Mucosa of gallbladder (tissue), 1 donor: ENCODE results near the gene SEMA6A. TPM values are rescaled to one million over a fixed set of nuclear protein-coding genes. Genes with fewer than 3 reads are reported as not detected.

Experiments used
- DNase-seq: peaks from one replicate; pipeline ENCODE4 v3.0.0-alpha.2; 2020; ENCODE audit warnings: low spot score
- total RNA-seq: library from RNA; stranded (reverse); gene quantifications from one replicate; pipeline ENCODE4 v1.2.1, GENCODE V29; 2021
- donor health status: DM: no; HTN: no; CAD: no.

The SEMA6A gene
- total RNA-seq, 1 donor from 2014 or later = 98.1 TPM

GRCh38 chr5:116440457-116441001 is 134.1 kb downstream of the SEMA6A start:
- no peak for DNase-seq

- DNase-seq = no peak
Measured at GRCh38 chr5:116439905-116440304, 134.7 kb downstream of the SEMA6A start.

- DNase-seq = no peak
Measured at GRCh38 chr5:116438979-116439554, 135.6 kb downstream of the SEMA6A start.

GRCh38 chr5:116437922-116438578 is 136.6 kb downstream of the SEMA6A start:
- no peak for DNase-seq

GRCh38 chr5:116437351-116437705 is 137.3 kb downstream of the SEMA6A start:
- DNase-seq = no peak

- DNase-seq = no peak
Measured at GRCh38 chr5:116436674-116437350, 137.8 kb downstream of the SEMA6A start.

GRCh38 chr5:116428966-116429365 is 145.7 kb downstream of the SEMA6A start:
- no peak for DNase-seq

GRCh38 chr5:116428413-116428812 is 146.2 kb downstream of the SEMA6A start:
- no peak for DNase-seq

GRCh38 chr5:116424951-116425350 is 149.7 kb downstream of the SEMA6A start:
- no peak for DNase-seq

- no peak for DNase-seq
Measured at GRCh38 chr5:116424258-116424615, 150.4 kb downstream of the SEMA6A start.

GRCh38 chr5:116423587-116424257 is 150.9 kb downstream of the SEMA6A start:
- no peak for DNase-seq

GRCh38 chr5:116423141-116423540 is 151.5 kb downstream of the SEMA6A start:
- no peak for DNase-seq

- DNase-seq = no peak
Measured at GRCh38 chr5:116421080-116421629, 153.5 kb downstream of the SEMA6A start.

- DNase-seq = no peak
Measured at GRCh38 chr5:116420540-116420939, 154.1 kb downstream of the SEMA6A start.

- no peak for DNase-seq
Measured at GRCh38 chr5:116419258-116419657, 155.4 kb downstream of the SEMA6A start.

- no peak for DNase-seq
Measured at GRCh38 chr5:116418774-116419173, 155.8 kb downstream of the SEMA6A start.

GRCh38 chr5:116418016-116418415 is 156.6 kb downstream of the SEMA6A start:
- DNase-seq = no peak

- DNase-seq = no peak
Measured at GRCh38 chr5:116415989-116416388, 158.6 kb downstream of the SEMA6A start.

- DNase-seq = no peak
Measured at GRCh38 chr5:116415182-116415581, 159.4 kb downstream of the SEMA6A start.

- no peak for DNase-seq
Measured at GRCh38 chr5:116411101-116411571, 163.5 kb downstream of the SEMA6A start.

- DNase-seq = no peak
Measured at GRCh38 chr5:116410336-116410890, 164.2 kb downstream of the SEMA6A start.
